AG10803 (cell line): ENCODE results near the gene TRIB2.

Source experiments
- DNase-seq: peaks from one replicate; pipeline ENCODE4 v3.0.0; 2010; ENCODE audit warnings: low read depth
- H3K4me3 ChIP-seq: 2 replicates; pipeline ENCODE4 v1.5.1; 2011; ENCODE audit warnings: mild to moderate bottlenecking, low read length, control low read depth
- TF ChIP-seq, protein P1 (sequence below): conservative IDR thresholded peaks from 2 replicates; pipeline ENCODE4 v1.5.1; 2011; ENCODE audit warnings: mild to moderate bottlenecking, low read length, control low read depth, inconsistent platforms

Gene TRIB2

GRCh38 chr2:12708508-12709206, 8.1 kb upstream of the TRIB2 start:
- TF ChIP-seq, protein P1, sequence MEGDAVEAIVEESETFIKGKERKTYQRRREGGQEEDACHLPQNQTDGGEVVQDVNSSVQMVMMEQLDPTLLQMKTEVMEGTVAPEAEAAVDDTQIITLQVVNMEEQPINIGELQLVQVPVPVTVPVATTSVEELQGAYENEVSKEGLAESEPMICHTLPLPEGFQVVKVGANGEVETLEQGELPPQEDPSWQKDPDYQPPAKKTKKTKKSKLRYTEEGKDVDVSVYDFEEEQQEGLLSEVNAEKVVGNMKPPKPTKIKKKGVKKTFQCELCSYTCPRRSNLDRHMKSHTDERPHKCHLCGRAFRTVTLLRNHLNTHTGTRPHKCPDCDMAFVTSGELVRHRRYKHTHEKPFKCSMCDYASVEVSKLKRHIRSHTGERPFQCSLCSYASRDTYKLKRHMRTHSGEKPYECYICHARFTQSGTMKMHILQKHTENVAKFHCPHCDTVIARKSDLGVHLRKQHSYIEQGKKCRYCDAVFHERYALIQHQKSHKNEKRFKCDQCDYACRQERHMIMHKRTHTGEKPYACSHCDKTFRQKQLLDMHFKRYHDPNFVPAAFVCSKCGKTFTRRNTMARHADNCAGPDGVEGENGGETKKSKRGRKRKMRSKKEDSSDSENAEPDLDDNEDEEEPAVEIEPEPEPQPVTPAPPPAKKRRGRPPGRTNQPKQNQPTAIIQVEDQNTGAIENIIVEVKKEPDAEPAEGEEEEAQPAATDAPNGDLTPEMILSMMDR: no peak
- no peak for DNase-seq
- H3K4me3 ChIP-seq: no peak overlapping the region

DNA sequence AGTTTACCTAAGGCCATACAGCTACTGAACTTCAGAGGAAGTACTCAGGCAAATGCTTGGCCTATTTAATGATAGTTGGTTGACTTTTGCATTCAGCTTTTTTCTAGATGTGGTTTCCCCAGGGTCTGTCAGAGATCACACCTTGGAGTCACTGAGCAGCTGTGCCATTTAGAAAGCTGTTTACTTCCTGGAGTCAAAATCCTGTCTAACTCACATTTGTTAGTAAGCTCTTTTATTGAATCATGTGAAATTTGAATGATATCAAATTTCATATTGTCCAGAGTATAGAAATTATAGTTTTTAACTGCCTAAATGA, 7.6 kb upstream of the TRIB2 start:
- DNase-seq: no peak
- no peak overlapping the region for H3K4me3 ChIP-seq
- TF ChIP-seq, protein P1: no peak

DNA sequence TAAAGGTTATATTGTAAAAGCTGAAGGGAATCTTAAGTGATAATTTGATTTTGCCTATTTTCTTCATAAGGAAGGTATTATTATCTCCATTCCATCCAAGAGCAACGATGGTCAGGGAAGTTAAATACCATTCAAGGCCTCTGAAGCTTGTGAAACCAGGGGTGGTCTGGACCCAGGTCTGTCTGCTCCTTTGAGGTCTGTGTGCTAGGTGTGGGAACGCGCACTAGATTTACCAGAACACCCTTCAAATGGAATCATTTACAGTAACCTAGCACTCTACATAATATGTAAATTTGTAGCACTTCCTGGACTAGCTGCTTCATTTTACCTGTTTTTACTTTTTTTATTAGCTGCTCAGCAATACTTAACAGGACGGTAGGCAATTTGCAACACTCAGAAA, 6.4 kb upstream of the TRIB2 start:
- DNase-seq: no peak
- TF ChIP-seq, protein P1: no peak
- no peak overlapping the region for H3K4me3 ChIP-seq

- no peak overlapping the region for H3K4me3 ChIP-seq
- TF ChIP-seq, protein P1: no peak
- no peak for DNase-seq
Observed at GRCh38 chr2:12711339-12711738, 5.4 kb upstream of the TRIB2 start.

DNA sequence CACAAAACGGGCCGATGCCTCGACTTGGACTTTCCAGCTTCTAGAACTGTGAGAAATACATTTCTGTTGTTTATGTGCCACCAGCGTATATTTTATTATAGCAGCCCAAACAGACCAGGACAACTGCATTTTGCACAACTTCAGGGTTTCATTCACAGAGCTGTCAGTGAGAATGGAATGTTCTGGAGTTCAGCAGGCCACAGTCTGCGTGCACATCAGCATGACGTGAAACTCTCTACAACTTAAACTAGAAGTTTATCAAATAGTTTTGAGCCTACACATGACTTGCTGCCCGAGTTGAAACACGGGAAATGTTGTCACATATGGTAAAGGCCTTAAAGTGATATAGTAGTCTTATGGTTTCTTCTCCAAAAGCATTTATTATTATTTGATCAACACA, 3.9 kb upstream of the TRIB2 start:
- TF ChIP-seq, protein P1: no peak
- no peak for DNase-seq
- no peak overlapping the region for H3K4me3 ChIP-seq

DNA sequence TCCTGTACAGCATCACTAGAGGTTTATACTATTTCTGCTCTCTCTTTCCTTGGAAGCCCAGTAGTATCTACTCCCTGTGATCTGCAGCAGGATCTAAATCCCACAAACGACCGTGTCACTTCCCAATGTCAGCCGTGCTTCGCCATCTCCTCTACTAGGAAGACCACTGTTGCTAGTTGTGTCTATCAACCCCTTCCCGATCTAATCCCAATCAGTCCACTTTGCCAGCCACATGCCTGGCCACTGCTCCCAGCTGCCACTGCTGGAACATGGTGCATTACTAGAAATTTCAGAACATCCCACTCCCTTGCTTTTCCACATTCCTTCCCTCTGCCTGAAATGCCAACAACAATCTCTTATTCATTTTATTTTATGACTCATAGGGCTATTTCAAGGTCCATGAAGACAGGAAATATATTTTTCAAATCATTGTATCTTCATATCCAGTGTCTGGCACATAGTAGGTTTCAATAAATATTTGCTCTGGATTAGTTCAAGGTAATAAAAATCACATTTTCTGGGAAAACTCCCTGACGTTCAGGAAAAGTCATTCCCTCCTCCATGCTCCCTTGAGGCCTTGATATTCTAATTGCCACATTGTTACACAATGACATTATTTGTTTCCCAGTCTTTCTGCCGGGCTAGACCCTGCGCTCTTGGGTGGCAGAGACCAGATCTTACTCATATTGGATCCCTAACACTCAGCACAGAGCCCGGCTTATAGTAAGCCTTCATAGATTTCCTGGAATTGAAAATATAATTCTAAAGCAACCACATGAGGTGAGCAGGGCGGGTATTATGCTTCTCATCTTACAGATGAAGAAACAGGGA, 2.1 kb upstream of the TRIB2 start:
- H3K4me3 ChIP-seq: no peak overlapping the region
- TF ChIP-seq, protein P1: no peak
- peak; percentile 61 for DNase-seq
